ENCODE measurements around the gene QRFPR.
"Not testable (repeated sequence)": the region's sequence is repeated elsewhere in the genome, so short reads cannot be mapped to it uniquely, and the experiment has no call there.

Gene QRFPR

DNA sequence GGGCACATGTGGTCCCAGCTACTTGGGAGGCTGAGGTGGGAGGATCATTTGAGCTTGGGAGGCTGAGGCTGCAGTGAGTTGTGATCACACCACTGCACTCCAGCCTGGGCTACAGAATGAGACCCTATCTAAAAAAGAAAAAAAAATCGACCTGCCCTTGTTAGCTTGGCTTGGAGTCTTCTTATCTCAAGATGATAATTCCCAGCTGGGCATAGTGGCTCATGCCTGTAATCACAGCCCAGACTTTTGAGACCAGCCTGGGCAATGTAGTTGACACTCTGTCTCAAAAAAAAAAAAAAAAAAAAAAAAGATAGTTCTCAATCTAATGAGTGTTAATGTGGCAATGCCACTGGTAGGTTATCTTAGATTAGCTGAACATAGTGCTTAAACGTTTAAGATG, 41.0 kb downstream of the QRFPR start:
- no peak for DNase-seq (ENCODE audit: low read depth)

DNA sequence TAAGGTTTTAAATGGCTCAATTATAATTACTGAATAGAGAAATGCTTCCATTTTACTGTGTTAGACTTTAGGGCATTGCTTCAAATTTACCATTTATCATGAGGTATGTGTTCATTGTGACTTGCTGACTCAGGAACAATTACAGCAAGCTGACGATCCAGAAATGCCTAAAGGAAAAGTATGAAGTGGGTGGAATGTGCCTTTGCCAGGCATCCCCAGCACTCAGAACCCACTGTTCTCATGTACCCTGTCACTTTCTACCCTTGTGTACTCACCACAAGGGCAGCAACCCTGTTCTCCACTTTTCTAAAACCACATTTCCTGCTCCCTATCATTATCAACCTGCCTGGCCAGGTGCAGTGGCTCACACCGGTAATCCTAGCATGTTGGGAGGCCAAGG, 41.5 kb downstream of the QRFPR start:
- no peak for DNase-seq (ENCODE audit: low read depth)

DNA sequence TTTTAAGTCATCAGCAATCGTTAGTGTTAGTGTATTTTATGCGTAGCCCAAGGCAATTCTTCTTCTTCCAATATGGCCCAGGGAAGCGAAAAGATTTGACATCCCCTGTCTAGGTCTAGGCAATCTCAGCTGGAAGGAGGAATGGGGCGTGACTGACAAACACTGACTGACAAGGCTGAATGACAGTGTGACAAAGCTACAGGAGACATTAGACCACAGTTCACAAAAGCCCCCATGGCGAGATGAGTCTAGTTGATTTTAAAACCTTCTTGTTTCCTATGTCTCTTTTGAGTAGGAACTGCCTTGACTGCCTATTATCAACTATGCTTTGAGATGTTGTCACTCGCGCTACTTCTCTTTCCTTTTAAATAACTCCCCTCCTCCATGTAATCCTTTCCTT, 42.3 kb downstream of the QRFPR start:
- DNase-seq (ENCODE audit: low read depth), result no peak

DNA sequence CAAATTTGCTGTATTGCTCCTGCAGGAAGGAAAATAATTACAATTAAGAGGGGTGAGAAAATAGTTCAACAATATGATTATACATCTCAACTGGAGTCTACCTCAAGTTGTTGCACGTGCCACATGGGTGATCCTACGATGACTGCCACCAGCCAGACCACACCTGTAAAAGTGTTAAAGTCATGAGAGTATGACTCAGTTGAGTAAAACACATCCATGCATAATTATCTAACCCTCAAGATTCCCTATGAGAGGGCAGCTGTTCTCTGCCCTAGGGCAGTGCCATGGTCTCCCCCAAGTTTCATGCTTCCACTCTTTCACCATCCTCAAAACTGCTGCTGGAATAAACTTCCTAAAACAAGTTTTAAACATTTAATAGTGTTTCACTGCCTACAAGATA, 44.1 kb downstream of the QRFPR start:
- DNase-seq (ENCODE audit: low read depth), result no peak

DNA sequence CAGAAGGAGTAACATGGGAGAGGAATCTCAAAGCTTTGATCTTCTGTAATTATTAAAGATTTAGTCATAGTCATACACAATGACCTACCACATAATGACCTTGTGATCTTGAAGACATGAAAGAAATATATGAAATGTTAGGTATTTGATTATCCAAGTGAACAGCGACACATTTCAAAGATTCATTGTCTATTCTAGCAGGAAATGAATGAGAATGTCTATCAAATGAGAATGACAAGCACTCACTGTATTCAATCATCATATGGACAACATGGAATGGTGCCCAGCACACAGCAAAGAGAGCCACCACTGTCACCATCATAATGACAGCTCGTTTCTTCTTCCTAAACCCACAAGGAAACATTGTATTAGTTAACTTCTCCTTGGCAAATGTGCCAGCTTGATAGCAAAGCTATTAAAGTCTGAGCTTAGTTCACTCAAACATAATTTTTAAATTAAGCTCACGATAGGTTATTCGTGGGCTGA, 50.6 kb downstream of the QRFPR start:
- DNase-seq (ENCODE audit: low read depth), result no peak

DNA sequence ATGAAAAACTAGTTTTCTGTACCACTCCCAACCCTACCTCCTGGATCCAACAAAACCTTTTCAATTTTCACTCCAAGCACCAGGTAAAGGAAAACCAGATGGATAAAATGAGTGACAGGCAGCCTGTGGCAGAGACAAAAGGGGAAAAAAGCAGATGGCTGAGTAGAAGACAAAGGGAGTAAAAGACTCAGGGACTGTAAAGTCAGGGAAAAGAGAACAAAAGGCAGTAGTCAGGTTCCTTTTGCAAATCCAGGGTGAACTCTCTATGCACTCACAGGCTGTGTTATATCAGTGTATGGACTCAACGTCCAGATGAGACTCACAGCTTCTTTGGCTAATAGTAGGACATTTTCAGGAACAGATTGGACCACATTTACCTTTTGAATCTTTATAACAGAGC, 54.2 kb downstream of the QRFPR start:
- DNase-seq (ENCODE audit: low read depth), result no peak

DNA sequence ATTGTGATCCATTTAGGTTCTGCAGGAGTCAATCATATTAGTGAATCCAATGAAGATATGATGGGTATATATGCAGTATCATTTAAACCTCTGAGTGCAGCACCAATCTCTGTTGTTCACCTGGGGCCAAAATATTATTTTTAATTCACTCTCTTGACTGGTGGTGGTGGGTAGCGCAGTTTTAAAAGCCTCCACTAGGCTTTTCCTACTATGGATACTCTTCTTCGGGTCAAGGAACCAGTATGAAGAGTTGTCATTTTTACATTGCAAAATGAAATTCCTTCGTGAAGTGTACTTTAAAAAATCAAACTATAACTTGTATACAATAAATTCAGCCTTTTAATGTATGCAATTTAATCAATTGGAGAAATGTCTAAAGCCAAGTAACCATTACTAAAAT, 56.5 kb downstream of the QRFPR start:
- no peak for DNase-seq (ENCODE audit: low read depth)

DNA sequence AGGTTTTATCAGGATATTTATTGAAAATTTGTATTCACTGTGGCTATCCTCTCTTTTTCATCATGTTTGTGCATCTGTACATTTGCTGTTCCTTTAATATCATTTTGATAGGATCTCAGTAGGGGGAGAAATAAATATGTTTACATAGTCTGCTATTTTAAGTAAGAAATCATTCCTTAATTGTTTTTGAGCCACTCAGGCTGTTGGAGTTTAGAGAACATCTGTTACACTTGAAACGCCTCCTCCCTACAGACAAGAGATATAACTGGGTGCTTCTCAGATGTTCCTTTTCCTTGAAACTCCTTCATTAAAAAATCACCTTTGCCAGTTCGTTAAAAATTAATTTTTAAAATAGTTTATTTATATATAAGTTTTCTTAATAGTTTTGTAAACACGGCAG, 59.4 kb downstream of the QRFPR start:
- no peak for DNase-seq (ENCODE audit: low read depth)

DNA sequence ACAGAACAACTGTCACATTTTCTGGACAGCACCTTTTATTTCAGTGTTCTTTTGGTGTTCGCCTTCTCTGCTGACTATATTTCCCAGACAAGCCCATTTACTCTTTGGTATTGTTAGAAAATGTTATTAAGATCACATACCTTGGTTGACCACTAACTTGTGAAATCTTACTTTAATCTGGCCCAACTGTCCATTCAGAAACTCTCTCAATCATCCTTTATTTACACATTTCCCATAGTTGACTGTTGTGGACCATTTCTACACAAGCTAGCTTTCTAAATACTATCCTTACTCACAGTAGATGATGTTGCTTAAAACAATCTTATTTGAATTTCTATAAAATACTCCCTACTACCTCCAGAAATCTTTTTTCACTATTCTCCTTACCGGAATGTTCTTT, 64.7 kb downstream of the QRFPR start:
- DNase-seq (ENCODE audit: low read depth), result no peak

DNA sequence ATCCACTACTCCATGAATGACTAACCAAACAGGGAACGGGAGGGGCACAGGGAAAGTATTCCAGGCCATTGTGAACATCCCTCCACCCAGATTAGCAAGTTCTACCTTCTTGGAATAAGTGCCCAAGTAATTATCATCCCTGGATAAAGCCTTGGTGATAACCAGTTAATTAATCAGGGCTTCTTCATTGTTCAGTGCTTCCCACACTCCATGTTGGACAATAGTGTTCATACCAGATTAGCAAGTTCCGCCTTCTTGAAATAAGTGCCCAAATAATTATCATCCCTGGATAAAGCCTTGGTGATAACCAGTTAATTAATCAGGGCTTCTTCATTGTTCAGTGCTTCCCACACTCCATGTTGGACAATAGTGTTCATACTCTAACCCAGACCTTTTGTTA, 67.4 kb downstream of the QRFPR start:
- not testable (repeated sequence) for DNase-seq (ENCODE audit: low read depth)

DNA sequence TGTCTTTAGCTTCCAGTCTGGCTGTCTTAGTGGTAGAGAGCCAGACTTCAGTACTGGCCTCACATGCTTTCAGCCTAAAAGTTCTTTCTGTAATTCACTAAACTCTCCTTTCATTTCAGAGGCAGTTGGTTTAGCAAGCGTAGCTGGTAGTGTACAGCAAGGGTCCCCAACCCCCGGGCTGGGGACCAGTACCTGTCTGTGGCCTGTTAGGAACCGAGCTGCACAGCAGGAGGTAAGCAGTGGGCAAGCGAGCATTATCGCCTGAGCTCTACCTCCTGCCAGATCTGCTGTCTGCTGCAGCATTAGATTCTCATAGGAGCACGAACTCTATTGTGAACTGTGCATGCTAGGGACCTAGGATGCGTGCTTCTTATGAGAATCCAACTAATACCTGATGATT, 72.0 kb downstream of the QRFPR start:
- no peak for DNase-seq (ENCODE audit: low read depth)

DNA sequence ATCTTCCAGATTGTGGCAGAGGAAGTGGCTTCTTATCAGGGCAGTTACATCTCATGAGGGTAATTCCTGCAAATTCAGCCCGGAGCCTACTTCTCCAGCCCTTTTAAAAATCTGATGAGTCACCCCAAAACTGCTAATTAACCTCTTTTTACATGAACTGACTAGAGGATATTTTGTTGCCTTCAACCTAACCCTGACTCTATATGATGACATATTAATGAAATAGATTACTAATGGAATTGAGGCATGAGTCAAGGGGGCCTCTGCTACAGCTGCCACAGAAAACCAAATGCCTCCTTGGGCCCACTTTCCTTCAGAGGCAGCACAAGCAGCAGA, 72.5 kb downstream of the QRFPR start:
- DNase-seq (ENCODE audit: low read depth), result no peak

DNA sequence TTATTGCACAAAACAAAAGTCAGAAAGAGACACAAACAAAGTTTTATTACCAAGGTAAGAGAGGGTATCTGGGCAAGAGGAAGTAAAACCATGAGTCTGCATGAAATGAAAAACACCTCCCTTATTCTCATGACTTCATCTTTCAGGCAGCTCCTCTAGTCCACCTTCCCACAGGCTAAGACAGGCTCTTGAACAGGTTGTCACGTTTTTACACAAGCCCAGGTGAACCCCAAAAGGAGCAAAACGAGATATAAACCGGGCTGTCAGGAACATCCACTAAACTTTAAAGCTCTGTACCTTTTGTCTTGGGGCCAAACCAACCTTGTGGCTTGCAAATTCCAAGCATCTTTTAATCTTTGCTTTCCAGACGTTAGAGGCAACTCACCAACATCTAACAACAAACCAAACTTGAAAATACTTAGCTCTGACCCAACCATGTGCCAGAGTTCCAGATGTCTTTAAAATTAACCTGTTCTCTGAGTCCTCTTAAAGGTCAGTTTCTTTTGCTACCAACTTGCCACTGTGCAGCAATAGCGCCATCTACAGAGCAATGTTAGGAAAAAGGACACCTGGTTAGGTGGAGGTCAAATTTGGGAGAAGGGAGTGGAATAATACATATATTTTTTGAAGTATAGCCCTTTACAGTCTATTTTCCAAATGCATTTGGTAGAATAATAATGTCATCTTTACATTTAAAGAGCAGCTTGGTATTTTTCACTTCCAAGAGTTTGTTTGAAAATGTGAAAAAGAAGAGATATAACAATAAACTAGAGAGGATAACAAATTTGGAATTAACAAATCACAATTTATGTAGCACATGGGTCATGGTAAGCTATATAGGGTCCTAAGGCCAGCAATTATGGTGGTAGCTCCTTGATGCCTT, 73.1 kb downstream of the QRFPR start:
- peak; percentile 9 for DNase-seq (ENCODE audit: low read depth)

DNA sequence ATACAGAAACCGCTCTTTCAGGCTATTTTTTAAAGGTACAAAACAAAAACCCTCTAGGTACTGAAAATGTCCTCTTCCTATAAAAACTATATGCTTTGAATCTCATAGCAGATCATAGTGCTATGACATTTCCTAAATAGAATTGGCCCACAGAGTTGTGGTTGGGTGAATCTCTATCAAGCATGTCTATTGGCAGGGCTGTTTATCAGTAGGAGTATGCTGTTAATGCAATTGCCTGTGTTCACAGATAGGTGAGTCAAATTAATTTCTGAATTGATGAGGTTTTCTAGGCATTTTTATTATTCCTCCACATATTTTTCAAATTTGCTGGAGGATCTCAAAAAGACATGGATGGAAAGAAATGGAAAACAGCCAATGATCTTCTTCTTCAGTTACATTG, 73.9 kb downstream of the QRFPR start:
- DNase-seq (ENCODE audit: low read depth), result no peak

DNA sequence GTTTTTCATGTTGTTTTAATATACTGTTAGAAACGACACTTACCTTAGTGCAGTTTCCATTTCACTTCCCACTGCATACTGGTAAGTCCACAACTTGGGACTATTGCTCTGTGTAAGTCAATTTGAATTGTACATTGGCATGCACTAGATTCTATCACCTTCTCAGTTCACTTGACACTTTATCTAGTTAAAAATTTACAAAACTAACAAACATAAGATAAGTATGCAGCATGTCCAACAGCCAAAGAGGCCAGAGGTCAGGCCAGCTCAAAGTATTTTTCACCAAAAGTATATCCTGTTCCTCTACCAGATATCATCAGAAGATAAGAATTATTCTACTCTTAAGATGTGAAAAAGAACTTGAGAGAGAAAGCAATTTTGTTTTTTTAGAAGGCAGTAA, 75.9 kb downstream of the QRFPR start:
- no peak for DNase-seq (ENCODE audit: low read depth)

DNA sequence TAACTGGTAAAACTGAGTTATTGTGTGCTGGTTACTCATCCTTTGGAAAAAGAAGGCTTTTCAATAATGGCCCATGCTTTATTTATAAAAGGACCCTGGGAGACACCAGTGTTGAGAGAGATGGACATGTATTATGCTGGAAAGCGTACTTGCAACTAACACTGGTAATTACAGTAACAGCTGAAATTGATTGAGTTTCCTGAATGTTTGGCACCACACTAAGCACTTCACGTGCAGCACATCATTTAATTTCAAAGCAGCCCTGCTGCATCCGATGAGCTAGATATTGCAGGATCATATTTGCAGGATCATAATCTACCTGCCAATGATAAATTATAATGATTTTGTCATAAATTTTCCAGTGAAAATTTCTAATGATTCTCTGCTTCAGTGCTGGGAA, 81.5 kb downstream of the QRFPR start:
- no peak for DNase-seq (ENCODE audit: low read depth)

DNA sequence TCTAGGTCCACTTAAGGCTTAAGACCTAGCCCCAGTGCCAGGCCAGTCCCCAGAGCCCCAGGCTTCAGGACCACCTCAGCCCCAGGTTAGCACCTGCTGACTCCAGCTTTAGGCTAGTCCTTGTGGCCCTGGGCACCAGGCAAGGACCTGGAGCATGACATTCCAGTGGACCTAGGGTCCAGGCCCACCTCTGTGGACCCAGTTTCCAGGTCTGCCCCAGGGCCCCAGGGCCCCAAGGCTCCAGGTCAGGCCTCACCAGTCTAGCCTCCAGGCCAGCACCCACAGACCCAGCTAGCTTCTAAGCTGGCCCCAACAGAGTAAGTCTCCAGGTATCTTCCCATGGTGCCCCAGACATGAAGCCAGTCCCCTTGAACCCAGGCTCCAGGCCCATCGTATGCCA, 97.5 kb downstream of the QRFPR start:
- no peak for DNase-seq (ENCODE audit: low read depth)

DNA sequence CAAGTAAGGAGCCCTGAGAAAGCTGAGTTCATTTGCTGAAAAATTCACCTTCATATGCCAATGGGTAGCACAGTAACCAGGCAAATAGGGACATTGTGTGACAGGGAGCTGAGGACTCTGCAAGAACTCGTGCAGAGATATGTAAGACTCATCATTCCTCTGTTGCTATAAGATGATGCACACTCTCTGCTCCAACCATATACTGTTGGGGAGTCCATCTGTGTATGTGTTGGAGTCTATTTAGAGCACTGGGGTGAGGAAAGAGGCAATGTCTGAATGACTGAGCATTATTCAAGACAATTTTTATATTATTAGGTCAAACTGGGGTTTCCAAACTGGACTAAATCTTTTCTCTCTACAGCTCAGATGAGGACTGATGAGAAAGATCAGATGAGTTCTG, 100.4 kb downstream of the QRFPR start:
- no peak for DNase-seq (ENCODE audit: low read depth)

DNA sequence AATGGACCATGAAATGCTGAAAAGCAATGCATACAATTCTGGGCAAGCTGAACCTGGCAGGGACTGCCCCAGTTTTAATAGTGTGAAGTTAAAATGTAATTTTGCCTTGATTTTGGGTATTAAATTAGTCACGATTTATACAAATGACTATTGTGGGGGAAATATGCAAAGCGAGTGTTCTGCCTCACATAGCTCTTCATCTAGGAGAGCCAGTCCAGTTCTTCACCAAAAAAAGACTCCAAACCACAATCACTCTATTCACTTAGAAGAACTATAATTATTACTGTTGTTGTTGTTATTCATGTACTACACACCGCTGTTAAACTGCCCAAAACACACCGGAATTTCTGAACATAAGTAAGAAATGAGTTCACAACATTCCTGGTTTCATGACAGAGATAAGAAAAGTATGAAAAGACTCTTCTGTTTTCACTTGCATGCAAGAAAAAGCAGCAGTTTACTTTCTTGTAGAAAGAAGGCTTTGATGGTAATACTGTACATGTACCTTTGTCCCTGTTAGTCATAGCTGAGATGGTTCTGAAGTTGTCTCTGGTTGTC, 101.9 kb downstream of the QRFPR start:
- no peak for DNase-seq (ENCODE audit: low read depth)
